ENCODE results near the gene GVQW3. TPM values are rescaled to one million over a fixed set of nuclear protein-coding genes. Genes with fewer than 3 reads are reported as not detected.

GVQW3 gene
- total and polyA plus RNA-seq, 12 donors = 0.54 to 10.9 (median 2.4) TPM

DNA sequence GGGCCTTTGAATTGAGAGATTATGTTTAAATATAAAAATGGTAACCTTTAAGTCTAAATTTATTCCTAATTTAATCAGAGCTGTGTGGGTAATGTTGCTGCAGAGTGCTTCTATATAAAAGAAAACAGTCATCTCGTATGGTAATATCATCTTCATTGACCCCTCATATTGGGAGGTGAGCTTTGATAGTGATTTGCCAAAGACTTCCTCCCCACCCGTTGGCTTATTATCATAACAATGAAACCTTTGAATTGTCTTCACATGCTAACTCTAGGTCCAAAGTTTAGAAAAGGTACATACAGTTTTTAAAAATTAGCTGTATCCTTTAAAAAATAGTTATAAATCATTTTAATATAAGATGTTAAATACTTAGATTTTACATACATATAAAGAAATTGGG lies 67.4 kb downstream of the GVQW3 start:
- DNase-seq = no peak
- 58 to 68% (median 63%) methylated on average over 2 of the region's 2 CpGs for WGBS, 4 donors
- Histone ChIP-seq H3K4me3 (no peak overlapping the region), H3K4me1 (replicated peaks in 1 of 2) (peaks cover 11 to 14% of the 10 kb centered on the region in 2 donors), H3K36me3 (replicated peaks in 1 of 2) (peaks cover 0 to 18% of the 10 kb centered on the region in 2 donors), H3K27ac (no peak overlapping the region), H3K9me3 (replicated peaks in 1 of 3) (no peaks in the 10 kb centered on the region), H3K27me3 (no peaks in the 10 kb centered on the region)
- TF ChIP-seq CTCF (IDR thresholded peaks at IDR 0.05) (no peak), POLR2A (IDR thresholded peaks at IDR 0.05) (no peak)
- intact Hi-C loops (cut with DNase I) = loop anchor here in 1 of 2 donors (10.0 kb wide), 1 partner anchor 234 kb away; no protein-coding TSS in a partner anchor

DNA sequence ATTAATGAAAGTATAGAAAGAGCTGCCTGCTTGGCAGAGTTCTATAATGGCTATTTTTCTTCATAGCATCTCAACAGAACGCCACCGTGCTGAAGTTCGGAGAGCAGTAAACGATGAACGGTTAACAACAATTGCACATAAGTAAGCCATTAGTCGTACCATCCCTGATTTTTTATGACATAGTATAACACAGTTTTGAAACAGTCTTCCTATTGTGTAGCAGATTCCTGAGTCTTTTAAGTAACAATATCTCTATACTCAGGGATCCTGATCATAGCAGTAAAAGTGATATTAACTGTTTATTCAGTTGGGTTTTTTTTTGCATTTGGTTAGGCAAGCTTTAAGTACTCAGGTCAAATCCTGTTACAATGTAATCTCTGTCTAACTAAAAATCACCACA lies 72.1 kb downstream of the GVQW3 start:
- Histone ChIP-seq H3K36me3 (replicated peaks in 1 of 2) (peaks cover 0 to 11% of the 10 kb centered on the region in 2 donors), H3K4me1 (replicated peaks in 1 of 2) (no peaks in the 10 kb centered on the region), H3K4me3 (no peak overlapping the region), H3K27me3 (no peaks in the 10 kb centered on the region), H3K9me3 (replicated peaks in 1 of 3) (no peaks in the 10 kb centered on the region), H3K27ac (no peak overlapping the region)
- TF ChIP-seq POLR2A (IDR thresholded peaks at IDR 0.05) (no peak), CTCF (IDR thresholded peaks at IDR 0.05) (no peak)
- no peak for DNase-seq
- intact Hi-C loops (cut with DNase I) = no loop called here
- 87 to 93% (median 89%) methylated on average over 6 of the region's 6 CpGs for WGBS, 4 donors

DNA sequence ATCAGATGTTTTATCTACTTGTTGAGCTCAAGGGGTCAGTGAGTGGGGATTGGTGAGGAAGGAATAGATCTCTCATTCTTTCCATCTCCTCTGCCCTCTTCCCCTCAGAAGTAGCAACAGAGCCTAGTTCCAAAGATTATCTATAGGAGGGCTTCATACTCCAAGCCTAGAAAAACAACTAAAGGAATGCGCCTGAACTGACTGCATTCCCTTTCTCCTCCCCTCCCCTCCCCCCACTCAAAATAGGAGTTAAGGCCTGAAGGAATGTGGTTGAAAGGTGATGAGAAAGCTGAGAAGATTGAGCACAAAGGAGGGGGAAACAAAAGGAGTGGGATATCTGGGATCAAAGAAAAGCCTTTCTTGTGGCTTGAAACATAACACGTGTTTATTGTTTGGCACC lies 74.2 kb downstream of the GVQW3 start:
- no peak for DNase-seq
- Histone ChIP-seq H3K4me1 (replicated peaks in 1 of 2) (no peaks in the 10 kb centered on the region), H3K9me3 (replicated peaks in 1 of 3) (no peaks in the 10 kb centered on the region), H3K4me3 (no peak overlapping the region), H3K36me3 (replicated peaks in 1 of 2) (peaks cover 0 to 14% of the 10 kb centered on the region in 2 donors), H3K27me3 (no peaks in the 10 kb centered on the region), H3K27ac (no peak overlapping the region)
- 64 to 77% (median 74%) methylated on average over 2 of the region's 2 CpGs for WGBS, 4 donors
- TF ChIP-seq POLR2A (IDR thresholded peaks at IDR 0.05) (no peak), CTCF (IDR thresholded peaks at IDR 0.05) (no peak)
- intact Hi-C loops (cut with DNase I) = no loop called here

DNA sequence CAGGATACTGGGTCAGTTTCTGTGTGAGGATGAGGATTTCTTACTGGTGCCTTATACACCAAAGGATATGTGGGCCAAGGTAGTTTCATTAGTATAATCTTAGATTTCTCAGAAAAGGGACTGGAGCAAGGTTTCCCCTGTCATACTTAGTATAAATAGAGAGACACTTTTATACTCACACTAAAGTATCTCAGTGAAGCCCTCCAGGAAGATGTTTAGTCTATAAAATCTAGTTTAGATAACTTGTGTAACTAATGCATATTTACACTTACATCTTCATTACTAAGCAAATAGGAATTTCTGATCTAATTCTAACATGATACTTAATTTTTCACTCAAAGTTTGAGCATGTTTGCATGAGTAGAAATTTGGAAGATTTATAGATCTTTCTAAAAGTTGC lies 74.8 kb downstream of the GVQW3 start:
- Histone ChIP-seq H3K4me1 (replicated peaks in 1 of 2) (no peaks in the 10 kb centered on the region), H3K9me3 (replicated peaks in 1 of 3) (no peaks in the 10 kb centered on the region), H3K4me3 (no peak overlapping the region), H3K27ac (no peak overlapping the region), H3K27me3 (no peaks in the 10 kb centered on the region), H3K36me3 (replicated peaks in 1 of 2) (peaks cover 0 to 14% of the 10 kb centered on the region in 2 donors)
- intact Hi-C loops (cut with DNase I) = no loop called here
- no peak for TF ChIP-seq CTCF (IDR thresholded peaks at IDR 0.05)
- no peak for TF ChIP-seq POLR2A (IDR thresholded peaks at IDR 0.05)
- no peak for DNase-seq

Data from adrenal gland (tissue), 12 donors.